CD4-positive, alpha-beta T cell treated with Interleukin-1 beta for 1 hour (primary cell): Measurements from ENCODE around the gene TGM3.

Experiments
- DNase-seq, 2 donors: peaks; one replicate each; pipeline ENCODE4 v3.0.0-alpha.2; 2020 to 2022

TGM3 gene

GRCh38 chr20:2382833-2383232 lies 87.0 kb downstream of the TGM3 start:
- DNase-seq: no peak

- no peak for DNase-seq
These were observed 89.2 kb downstream of the TGM3 start for GRCh38 chr20:2385026-2385425.

GRCh38 chr20:2385496-2385895 lies 89.7 kb downstream of the TGM3 start:
- no peak for DNase-seq

GRCh38 chr20:2386516-2387179 lies 90.8 kb downstream of the TGM3 start:
- DNase-seq: no peak

GRCh38 chr20:2387180-2387577 lies 91.4 kb downstream of the TGM3 start:
- DNase-seq: peak; percentile 15 to 34

- no peak for DNase-seq
These were observed 91.8 kb downstream of the TGM3 start for GRCh38 chr20:2387580-2387979.
